Keratinocyte (primary cell): ENCODE data around the gene TERB1.

Source experiments
- CTCF ChIP-seq, 3 experiments: IDR thresholded peaks in 1 of 3; conservative IDR thresholded peaks in 1 of 3; optimal IDR thresholded peaks in 1 of 3; 2 replicates in 2 of 3; 3 replicates in 1 of 3; pipeline versions ENCODE3 to v1.5.1; 2011; ENCODE audit warnings: low read length in 3 of 3, mild to moderate bottlenecking in 3 of 3, moderate library complexity in 2 of 3, control low read depth in 1 of 3, inconsistent platforms in 1 of 3; ENCODE audit not compliant: insufficient read depth in 2 of 3; ENCODE audit errors: extremely low read depth in 1 of 3
- EZH2 ChIP-seq: IDR thresholded peaks from one replicate; pipeline ENCODE4 v1.6.1; 2012; ENCODE audit warnings: inconsistent platforms, mild to moderate bottlenecking, low read length, moderate library complexity

GRCh38 chr16:66842765-66843164 is 41.4 kb upstream of the TERB1 start:
- TF ChIP-seq CTCF (optimal IDR thresholded peaks at IDR 0.05 in 1 of 3, IDR thresholded peaks at IDR 0.05 in 1 of 3, conservative IDR thresholded peaks at IDR 0.05 in 1 of 3; ENCODE audit: extremely low read depth in 1 of 3, insufficient read depth in 2 of 3, low read length in 3 of 3) (no peak), EZH2 (no peak)
